Keratinocyte (primary cell): ENCODE results near the gene ITGA3. TPM values are rescaled to one million over a fixed set of nuclear protein-coding genes. Genes with fewer than 3 reads are reported as not detected.

Experiments used
- DNase-seq: peaks from one replicate; pipeline ENCODE4 v3.0.0-alpha.2; 2011; ENCODE audit warnings: low read depth, missing footprints, low spot score
- FAIRE-seq: peaks from 2 replicates; lab custom pipeline; 2011; peaks lifted over from hg19 to GRCh38; lab: Jason Lieb, UNC
- H2AFZ ChIP-seq: 2 replicates; pipeline ENCODE4 v1.6.0; 2012; ENCODE audit warnings: low read length, control low read depth, inconsistent platforms; ENCODE audit not compliant: control insufficient read depth
- H3K27ac ChIP-seq: 2 replicates; pipeline ENCODE4 v1.5.1; 2011; ENCODE audit warnings: low read length; ENCODE audit not compliant: control insufficient read depth, insufficient read depth
- H3K27me3 ChIP-seq: 3 replicates; pipeline ENCODE4 v1.6.0; 2011; ENCODE audit warnings: low read length; ENCODE audit not compliant: control insufficient read depth, insufficient read depth; ENCODE audit errors: extremely low read depth
- H3K36me3 ChIP-seq, 2 experiments: 2 replicates in 1 of 2; 3 replicates in 1 of 2; pipeline ENCODE4 v1.5.1; 2011; ENCODE audit warnings: low read length in 2 of 2, mild to moderate bottlenecking in 1 of 2; ENCODE audit not compliant: control insufficient read depth in 2 of 2, insufficient read depth in 2 of 2; ENCODE audit errors: extremely low read depth in 1 of 2
- H3K4me1 ChIP-seq: 3 replicates; pipeline ENCODE4 v1.5.1; 2011; ENCODE audit warnings: low read length; ENCODE audit not compliant: control insufficient read depth, insufficient read depth; ENCODE audit errors: extremely low read depth
- H3K4me2 ChIP-seq: 3 replicates; pipeline ENCODE4 v1.6.0; 2011; ENCODE audit warnings: low read depth, low read length; ENCODE audit not compliant: control insufficient read depth, insufficient read depth; ENCODE audit errors: extremely low read depth
- H3K4me3 ChIP-seq, 3 experiments: fragments of 200-600 bp in 1 of 3; sonication (generic) in 1 of 3; 2 replicates in 2 of 3; 3 replicates in 1 of 3; pipeline ENCODE4 v1.5.1; 2011 to 2016; ENCODE audit warnings: low read length in 3 of 3, mild to moderate bottlenecking in 3 of 3, control low read depth in 2 of 3, inconsistent platforms in 1 of 3, low read depth in 1 of 3, mixed read lengths in 1 of 3, mixed run types in 1 of 3, moderate library complexity in 1 of 3; ENCODE audit not compliant: control insufficient read depth in 2 of 3, insufficient read depth in 2 of 3; ENCODE audit errors: extremely low read depth in 1 of 3
- H3K79me2 ChIP-seq: 2 replicates; pipeline ENCODE4 v1.6.0; 2012; ENCODE audit warnings: low read length; ENCODE audit not compliant: control insufficient read depth, insufficient read depth
- H3K9ac ChIP-seq: 3 replicates; pipeline ENCODE4 v1.6.0; 2011; ENCODE audit warnings: low read length; ENCODE audit not compliant: control insufficient read depth, insufficient read depth; ENCODE audit errors: extremely low read depth
- H3K9me1 ChIP-seq: 3 replicates; pipeline ENCODE4 v1.6.0; 2011; ENCODE audit warnings: low read length; ENCODE audit not compliant: control insufficient read depth, insufficient read depth; ENCODE audit errors: extremely low read depth
- H3K9me3 ChIP-seq: 2 replicates; pipeline ENCODE4 v1.5.1; 2012; ENCODE audit warnings: low read depth, low read length; ENCODE audit not compliant: control insufficient read depth
- H4K20me1 ChIP-seq: 3 replicates; pipeline ENCODE4 v1.6.0; 2011; ENCODE audit warnings: low read length; ENCODE audit not compliant: control insufficient read depth, insufficient read depth; ENCODE audit errors: extremely low read depth
- CTCF ChIP-seq, 3 experiments: IDR thresholded peaks in 1 of 3; conservative IDR thresholded peaks in 1 of 3; optimal IDR thresholded peaks in 1 of 3; 2 replicates in 2 of 3; 3 replicates in 1 of 3; pipeline versions ENCODE3 to v1.5.1; 2011; ENCODE audit warnings: low read length in 3 of 3, mild to moderate bottlenecking in 3 of 3, moderate library complexity in 2 of 3, control low read depth in 1 of 3, inconsistent platforms in 1 of 3; ENCODE audit not compliant: insufficient read depth in 2 of 3; ENCODE audit errors: extremely low read depth in 1 of 3
- EZH2 ChIP-seq: IDR thresholded peaks from one replicate; pipeline ENCODE4 v1.6.1; 2012; ENCODE audit warnings: inconsistent platforms, mild to moderate bottlenecking, low read length, moderate library complexity
- dilution Hi-C: fragments of 300-500 bp; cut with MboI; formaldehyde crosslinking; loops from one replicate; pipeline ENCODE4 v1.7.0; 2020; ENCODE audit warnings: low sequenced_read_pairs; ENCODE audit not compliant: extremely low pct_ligation_motif_present
- polyA plus RNA-seq, 5 experiments: library from polyadenylated mRNA; depleted of rRNA in 3 of 5; stranded (reverse) in 3 of 5; stranded (forward) in 1 of 5; unstranded in 1 of 5; fragments of >200 nt; gene quantifications; 1 replicate in 1 of 5; 2 replicates in 3 of 5; 3 replicates in 1 of 5; pipeline versions ENCODE4 v1.2.1 to v1.2.3, GENCODE V29; 2011 to 2012; ENCODE audit warnings: missing spikeins in 2 of 5, low read depth in 1 of 5, low replicate concordance in 1 of 5

ITGA3 gene
- polyA plus RNA-seq, 1 donor (not counting 4 experiments of a cell fraction or from before 2014, with no cell fraction given), result 427 TPM

- Histone ChIP-seq H3K9ac (no peak overlapping the region), H3K9me1 (peaks cover 6% of the 10 kb centered on the region), H3K9me3 (no peaks in the 10 kb centered on the region), H3K27ac (no peak overlapping the region), H3K36me3 (peaks cover 67 to 79% of the 10 kb centered on the region in 2 experiments), H3K27me3 (no peaks in the 10 kb centered on the region), H3K4me1 (no peaks in the 10 kb centered on the region), H2AFZ (no peak overlapping the region), H3K79me2 (peaks cover 74% of the 10 kb centered on the region), H3K4me2 (no peak overlapping the region), H3K4me3 (no peak overlapping the region), H4K20me1 (peaks cover 69% of the 10 kb centered on the region)
- TF ChIP-seq CTCF (optimal IDR thresholded peaks at IDR 0.05 in 1 of 3, IDR thresholded peaks at IDR 0.05 in 1 of 3, conservative IDR thresholded peaks at IDR 0.05 in 1 of 3; ENCODE audit: extremely low read depth in 1 of 3, insufficient read depth in 2 of 3, low read length in 3 of 3) (no peak), EZH2 (no peak)
- FAIRE-seq (no peak), DNase-seq (no peak)
- dilution Hi-C loops, result no loop called here
Measured at GRCh38 chr17:50072130-50072529, 16.2 kb downstream of the ITGA3 start.

DNA sequence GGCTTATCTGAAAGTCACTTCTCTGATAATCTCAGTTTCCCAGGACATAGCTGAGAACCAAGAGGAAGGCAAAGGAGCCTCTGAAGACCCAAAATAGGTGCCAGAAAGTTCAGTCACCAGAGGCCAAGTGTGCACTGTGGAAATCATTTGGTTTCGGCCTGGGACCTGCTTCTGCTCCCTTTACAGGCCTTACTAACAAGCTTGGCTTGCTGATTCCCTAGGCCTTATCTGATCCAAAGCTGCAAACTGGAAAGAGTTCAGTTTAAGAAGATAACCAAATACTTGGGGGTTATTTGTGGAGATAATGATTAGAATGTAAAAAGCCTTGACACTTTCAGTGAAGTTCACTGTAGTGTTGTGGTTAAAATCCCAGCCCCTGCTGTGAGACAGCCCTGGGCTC is 17.0 kb downstream of the ITGA3 start:
- peaks cover 73% of the 10 kb centered on the region for H3K79me2 ChIP-seq
- H4K20me1 ChIP-seq, result peaks cover 71% of the 10 kb centered on the region
- no peak for FAIRE-seq

More for the DNA sequence above, 17.0 kb downstream of the ITGA3 start:
- no peak overlapping the region for H3K4me3 ChIP-seq
- no peak overlapping the region for H3K4me2 ChIP-seq
- no peak overlapping the region for H3K9ac ChIP-seq
- H2AFZ ChIP-seq, result no peak overlapping the region
- DNase-seq, result no peak
- peaks cover 70 to 81% of the 10 kb centered on the region in 2 experiments for H3K36me3 ChIP-seq
- no peak overlapping the region for H3K27ac ChIP-seq
- TF ChIP-seq CTCF (optimal IDR thresholded peaks at IDR 0.05 in 1 of 3, IDR thresholded peaks at IDR 0.05 in 1 of 3, conservative IDR thresholded peaks at IDR 0.05 in 1 of 3; ENCODE audit: extremely low read depth in 1 of 3, insufficient read depth in 2 of 3, low read length in 3 of 3) (no peak), EZH2 (no peak)
- dilution Hi-C loops, result no loop called here
- H3K27me3 ChIP-seq, result no peaks in the 10 kb centered on the region
- peaks cover 6% of the 10 kb centered on the region for H3K9me1 ChIP-seq
- no peaks in the 10 kb centered on the region for H3K4me1 ChIP-seq
- H3K9me3 ChIP-seq, result no peaks in the 10 kb centered on the region
